AG08395 (cell line): Measurements from ENCODE around the gene CASP9.
"Not testable (repeated sequence)": the region's sequence is repeated elsewhere in the genome, so short reads cannot be mapped to it uniquely, and the experiment has no call there.

Experiments
- DNase-seq: peaks from one replicate; pipeline ENCODE4 v3.0.0; 2012; ENCODE audit warnings: mixed read lengths, low spot score

Gene CASP9

GRCh38 chr1:15469361-15469760 lies 54.7 kb downstream of the CASP9 start:
- no peak for DNase-seq

DNA sequence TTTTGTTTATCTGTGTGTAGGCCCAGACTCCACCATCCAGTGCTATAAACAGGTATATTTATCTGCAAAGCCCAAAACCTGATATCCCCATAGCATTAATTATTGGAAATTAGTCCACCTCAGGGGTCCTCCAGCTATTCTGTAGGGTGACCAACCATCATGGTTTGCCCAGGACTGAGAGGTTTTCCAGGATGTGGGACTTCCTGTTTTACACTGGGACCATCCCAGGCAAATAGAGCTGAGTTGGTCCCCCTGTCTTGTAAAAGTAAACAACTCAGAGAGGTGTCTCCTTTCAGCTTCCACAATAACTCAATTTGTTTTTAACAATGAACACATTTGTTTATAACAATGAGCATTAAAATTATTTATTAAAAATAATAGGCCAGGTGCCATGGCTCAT lies 55.9 kb downstream of the CASP9 start:
- no peak for DNase-seq

- DNase-seq, result not testable (repeated sequence)
Observed at GRCh38 chr1:15466955-15467625, 56.9 kb downstream of the CASP9 start.

DNA sequence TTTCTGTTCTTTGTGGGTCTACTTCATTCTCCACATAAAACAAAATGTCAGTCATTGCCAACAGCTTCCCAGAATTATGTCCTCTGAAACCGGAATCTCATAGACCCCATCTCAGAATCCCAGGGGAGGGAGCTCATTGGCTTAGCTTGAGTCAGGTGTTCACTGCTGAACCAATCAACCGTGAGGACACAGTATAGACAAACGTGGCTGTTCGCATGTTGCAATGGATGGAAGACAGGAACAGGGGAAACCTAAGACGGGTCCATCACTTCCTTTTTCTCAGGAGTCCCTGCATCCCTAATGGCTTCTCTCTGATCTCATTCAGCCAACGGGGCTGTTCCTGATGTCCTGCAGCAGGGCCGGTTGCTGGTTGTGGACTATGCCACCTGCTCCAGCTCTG lies 58.3 kb downstream of the CASP9 start:
- no peak for DNase-seq

GRCh38 chr1:15463926-15464322 lies 60.1 kb downstream of the CASP9 start:
- not testable (repeated sequence) for DNase-seq

GRCh38 chr1:15463064-15463800 lies 60.8 kb downstream of the CASP9 start:
- DNase-seq, result not testable (repeated sequence)

- DNase-seq, result no peak
Observed at GRCh38 chr1:15460708-15461095, 63.3 kb downstream of the CASP9 start.

GRCh38 chr1:15459771-15460707 lies 64.0 kb downstream of the CASP9 start:
- peak; percentile 43 for DNase-seq

DNA sequence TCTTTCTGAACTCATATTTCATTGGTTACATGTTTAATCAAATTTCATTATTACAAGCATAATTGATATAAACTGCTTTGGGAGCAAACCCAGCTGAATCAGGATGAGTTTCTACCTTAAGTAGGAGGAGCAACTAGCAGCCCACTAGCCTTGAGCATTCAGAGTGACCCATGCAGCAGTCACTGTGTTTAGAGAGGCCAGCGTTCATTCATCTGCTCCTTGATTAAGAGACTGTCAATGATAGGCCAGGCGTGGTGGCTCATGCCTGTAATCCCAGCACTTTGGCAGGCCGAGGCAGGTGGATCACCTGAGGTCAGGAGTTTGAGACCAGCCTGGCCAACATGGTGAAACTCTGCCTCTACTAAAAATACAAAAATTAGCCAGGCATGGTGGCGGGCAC lies 65.6 kb downstream of the CASP9 start:
- not testable (repeated sequence) for DNase-seq

DNA sequence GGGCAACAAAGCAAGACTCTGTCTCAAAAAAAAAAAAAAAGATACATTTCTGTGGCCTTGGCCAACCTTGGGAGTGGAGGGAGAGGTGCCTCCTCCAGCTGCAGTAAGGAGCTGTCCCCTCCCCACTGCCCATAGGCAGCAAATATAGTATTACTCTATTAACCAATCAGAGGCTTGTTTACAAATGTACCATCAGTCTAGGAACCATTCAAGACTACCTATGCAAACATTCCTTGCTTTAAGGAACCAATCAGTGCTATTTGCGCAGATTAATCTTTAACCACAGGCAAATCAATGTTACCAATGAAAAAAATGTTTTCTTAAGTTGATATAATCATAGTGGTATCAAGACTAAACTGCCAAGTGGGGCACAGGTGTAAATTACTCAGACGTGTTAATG lies 66.4 kb downstream of the CASP9 start:
- no peak for DNase-seq

- DNase-seq, result no peak
Observed at GRCh38 chr1:15456313-15456954, 67.6 kb downstream of the CASP9 start, which contains the start of gene CELA2A. TSS of gene CELA2A (plus strand) at chr1:15456732. CDS start at chr1:15456754, 22 bp downstream.

- no peak for DNase-seq
Observed at GRCh38 chr1:15455522-15455921, 68.5 kb downstream of the CASP9 start.

- DNase-seq, result no peak
Observed at GRCh38 chr1:15454256-15454655, 69.8 kb downstream of the CASP9 start.

DNA sequence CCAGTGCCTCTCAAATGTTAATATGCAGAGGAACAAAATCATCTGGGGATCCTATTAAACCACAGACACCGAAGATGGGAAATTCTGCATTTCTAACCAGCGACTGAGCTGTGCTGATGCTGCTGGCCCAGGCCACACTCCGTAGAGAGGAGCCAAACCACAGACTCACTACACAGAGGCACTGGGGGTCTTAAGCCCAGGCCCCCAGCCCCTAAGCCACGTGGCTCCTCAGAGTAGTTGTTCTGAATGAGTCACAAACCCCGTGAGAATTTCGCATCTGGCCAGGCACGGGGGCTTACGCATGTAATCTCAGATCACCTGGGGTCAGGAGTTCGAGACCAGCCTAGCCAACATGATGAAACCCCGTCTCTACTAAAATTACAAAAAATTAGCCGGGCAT lies 70.3 kb downstream of the CASP9 start:
- no peak for DNase-seq

DNA sequence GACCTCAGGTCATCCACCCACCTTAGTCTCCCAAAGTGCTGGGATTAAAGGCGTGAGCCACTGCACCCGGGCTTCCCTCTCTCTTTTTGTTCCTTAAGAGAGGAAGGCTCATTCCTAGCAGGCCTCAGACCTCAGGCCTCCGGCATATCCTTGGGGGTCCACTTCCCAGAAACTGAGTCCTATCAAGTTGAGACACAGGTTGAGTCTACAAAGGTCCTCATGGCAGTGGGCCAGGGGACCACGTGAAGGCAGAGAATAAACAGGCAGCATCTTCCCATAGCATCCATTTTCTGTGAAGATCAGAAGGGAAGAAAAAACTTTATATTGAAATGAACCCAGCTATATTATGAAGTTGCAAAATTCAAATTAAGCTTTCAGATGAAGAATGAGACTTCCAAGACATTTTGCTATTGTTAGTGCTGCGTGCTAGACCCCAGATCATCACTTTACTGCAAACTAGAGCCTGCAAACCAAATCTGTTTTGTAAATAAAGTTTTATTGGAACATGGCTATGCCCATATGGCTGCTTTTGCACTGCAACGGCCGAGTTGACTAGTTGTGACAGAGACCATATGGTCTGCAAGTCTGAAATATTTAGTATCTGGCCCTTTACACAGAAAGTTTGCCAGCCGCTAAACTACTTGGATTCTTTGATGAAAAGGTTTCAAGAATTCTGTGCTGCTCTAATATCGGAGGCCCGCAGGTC lies 71.0 kb downstream of the CASP9 start:
- DNase-seq, result no peak

- no peak for DNase-seq
Observed at GRCh38 chr1:15452216-15452615, 71.8 kb downstream of the CASP9 start.

- no peak for DNase-seq
Observed at GRCh38 chr1:15451014-15451722, 72.8 kb downstream of the CASP9 start.

DNA sequence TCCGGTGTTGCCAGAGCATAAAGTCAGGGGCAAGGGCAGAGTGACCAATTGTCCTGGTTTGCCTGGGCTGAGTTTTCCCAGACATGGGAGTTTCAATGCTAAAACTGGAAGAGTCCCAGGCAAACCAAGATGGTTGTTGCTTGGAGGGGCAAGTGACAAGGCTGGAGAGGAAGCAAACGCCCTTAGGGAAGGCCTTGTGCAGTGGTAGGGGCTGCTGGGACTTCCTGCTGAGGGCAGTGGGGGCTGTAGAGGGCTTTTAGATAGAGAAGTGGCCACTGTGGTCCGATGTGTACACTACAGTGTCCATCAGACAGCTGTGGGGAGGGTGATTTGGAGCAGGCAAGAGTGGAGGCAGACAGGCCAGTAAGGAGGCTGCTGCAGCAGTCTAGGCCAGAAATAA lies 74.4 kb downstream of the CASP9 start:
- DNase-seq, result no peak

DNA sequence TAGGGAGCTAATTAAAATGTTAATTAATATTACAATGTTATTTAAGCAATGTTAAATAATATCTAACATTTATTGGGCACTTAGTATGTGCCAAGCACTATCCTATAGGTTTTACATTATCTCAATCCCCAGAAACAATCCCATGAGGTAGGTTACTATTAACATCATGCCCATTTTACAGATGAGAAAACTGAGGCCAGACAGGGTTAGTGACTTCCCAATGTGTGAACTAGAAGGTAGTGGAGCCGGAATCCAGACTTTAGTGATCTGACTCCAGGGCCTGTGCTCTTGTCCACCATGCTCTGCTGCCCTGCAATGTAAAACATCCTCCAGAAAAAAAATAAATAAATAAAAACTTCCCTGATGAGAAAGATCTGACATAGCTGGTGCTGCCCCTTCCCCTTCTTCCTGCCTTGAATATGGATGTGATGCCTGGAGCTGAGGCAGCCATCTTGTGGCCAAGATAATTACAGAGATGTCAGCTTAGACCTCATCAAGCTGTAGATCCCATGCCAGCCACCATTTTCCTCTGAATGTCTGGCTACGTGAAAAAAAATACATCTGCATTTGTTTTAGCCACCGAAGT lies 75.0 kb downstream of the CASP9 start:
- no peak for DNase-seq

DNA sequence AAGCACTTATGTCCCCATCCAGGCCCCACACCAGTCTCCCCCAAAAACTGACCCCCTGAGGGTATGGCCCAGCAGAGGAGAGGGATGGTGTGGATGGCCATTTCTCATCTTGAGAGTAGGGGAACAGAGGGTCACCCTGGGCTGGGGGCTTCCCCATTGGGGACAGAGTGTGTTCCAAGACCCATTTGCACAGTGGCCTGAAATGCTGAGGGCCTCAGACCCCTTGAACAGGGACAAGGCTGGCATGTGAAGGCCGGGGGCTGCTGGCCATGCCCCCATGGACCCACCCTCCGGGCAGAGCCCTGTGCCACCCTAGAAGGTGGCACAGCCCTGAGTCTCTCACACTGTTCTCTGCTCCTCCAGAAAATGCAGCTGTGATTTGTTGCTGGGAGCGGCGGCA lies 77.8 kb downstream of the CASP9 start:
- no peak for DNase-seq
